H7 (cell line): ENCODE results near the gene TSPAN11. TPM values are rescaled to one million over a fixed set of nuclear protein-coding genes. Genes with fewer than 3 reads are reported as not detected.

Experiments
- DNase-seq: peaks from one replicate; pipeline ENCODE4 v3.0.0; 2012
- H3K27me3 ChIP-seq: 2 replicates; pipeline ENCODE4 v1.6.0; 2011; ENCODE audit warnings: mild to moderate bottlenecking, low read length; ENCODE audit not compliant: control insufficient read depth, insufficient read depth
- H3K36me3 ChIP-seq: replicated peaks from 2 replicates; pipeline ENCODE4 v1.5.1; 2011; ENCODE audit warnings: low read length; ENCODE audit not compliant: control insufficient read depth, insufficient read depth
- H3K4me3 ChIP-seq: 2 replicates; pipeline ENCODE4 v1.5.1; 2011; ENCODE audit warnings: low read depth, mild to moderate bottlenecking, control low read depth, low read length, moderate library complexity; ENCODE audit not compliant: insufficient read depth
- total RNA-seq: library from RNA; depleted of rRNA; stranded (reverse); fragments of >200 nt; shearing (Covaris generic); gene quantifications from 2 replicates; pipeline ENCODE4 v1.2.3, GENCODE V29; 2014

The TSPAN11 gene
- total RNA-seq, 1 experiment from 2014 or later, result 0.42 TPM

GRCh38 chr12:30928356-30929244 lies 2.1 kb downstream of the TSPAN11 start:
- Histone ChIP-seq H3K27me3 (peaks cover 32% of the 10 kb centered on the region), H3K4me3 (no peak overlapping the region), H3K36me3 (no peaks in the 10 kb centered on the region; the same call in 1 of the 2 replicates)
- DNase-seq, result no peak

- H3K27me3 ChIP-seq, result peaks cover 27% of the 10 kb centered on the region
- no peak for DNase-seq
- H3K4me3 ChIP-seq, result no peak overlapping the region
- no peaks in the 10 kb centered on the region; the same call in 1 of the 2 replicates for H3K36me3 ChIP-seq
Observed at GRCh38 chr12:30930238-30930637, 3.7 kb downstream of the TSPAN11 start.

- DNase-seq, result no peak
- no peak overlapping the region for H3K4me3 ChIP-seq
- peaks cover 23% of the 10 kb centered on the region for H3K27me3 ChIP-seq
- H3K36me3 ChIP-seq, result no peaks in the 10 kb centered on the region; the same call in 1 of the 2 replicates
Observed at GRCh38 chr12:30930641-30931040, 4.1 kb downstream of the TSPAN11 start.

- no peak for DNase-seq
- Histone ChIP-seq H3K36me3 (no peaks in the 10 kb centered on the region; the same call in 1 of the 2 replicates), H3K27me3 (peaks cover 3% of the 10 kb centered on the region), H3K4me3 (no peak overlapping the region)
Observed at GRCh38 chr12:30932881-30933280, 6.3 kb downstream of the TSPAN11 start.

GRCh38 chr12:30934811-30935210 lies 8.3 kb downstream of the TSPAN11 start:
- no peak for DNase-seq
- Histone ChIP-seq H3K4me3 (no peak overlapping the region), H3K27me3 (no peaks in the 10 kb centered on the region; the same call in 1 of the 2 replicates), H3K36me3 (no peaks in the 10 kb centered on the region)

- Histone ChIP-seq H3K36me3 (no peaks in the 10 kb centered on the region), H3K4me3 (no peak overlapping the region), H3K27me3 (no peaks in the 10 kb centered on the region)
- no peak for DNase-seq
Observed at GRCh38 chr12:30936036-30936435, 9.5 kb downstream of the TSPAN11 start.

- Histone ChIP-seq H3K27me3 (no peaks in the 10 kb centered on the region), H3K4me3 (no peak overlapping the region), H3K36me3 (no peaks in the 10 kb centered on the region)
- DNase-seq, result no peak
Observed at GRCh38 chr12:30939234-30939633, 12.7 kb downstream of the TSPAN11 start.

GRCh38 chr12:30942486-30942885 lies 15.9 kb downstream of the TSPAN11 start:
- DNase-seq, result no peak
- Histone ChIP-seq H3K36me3 (no peaks in the 10 kb centered on the region), H3K27me3 (no peaks in the 10 kb centered on the region), H3K4me3 (no peak overlapping the region)

- H3K27me3 ChIP-seq, result no peaks in the 10 kb centered on the region
- no peaks in the 10 kb centered on the region for H3K36me3 ChIP-seq
- no peak overlapping the region for H3K4me3 ChIP-seq
- DNase-seq, result no peak
Observed at GRCh38 chr12:30942936-30943335, 16.4 kb downstream of the TSPAN11 start.

- Histone ChIP-seq H3K27me3 (no peaks in the 10 kb centered on the region), H3K4me3 (no peak overlapping the region), H3K36me3 (no peaks in the 10 kb centered on the region)
- no peak for DNase-seq
Observed at GRCh38 chr12:30945443-30946164, 19.1 kb downstream of the TSPAN11 start.

GRCh38 chr12:30952015-30952414 lies 25.5 kb downstream of the TSPAN11 start:
- Histone ChIP-seq H3K4me3 (no peak overlapping the region), H3K36me3 (no peaks in the 10 kb centered on the region), H3K27me3 (no peaks in the 10 kb centered on the region)
- no peak for DNase-seq

- H3K36me3 ChIP-seq, result no peaks in the 10 kb centered on the region
- no peak overlapping the region for H3K4me3 ChIP-seq
- no peaks in the 10 kb centered on the region for H3K27me3 ChIP-seq
- no peak for DNase-seq
Observed at GRCh38 chr12:30953257-30953656, 26.7 kb downstream of the TSPAN11 start.

- no peaks in the 10 kb centered on the region for H3K27me3 ChIP-seq
- H3K36me3 ChIP-seq, result no peaks in the 10 kb centered on the region
- DNase-seq, result no peak
- H3K4me3 ChIP-seq, result no peak overlapping the region
Observed at GRCh38 chr12:30953951-30954751, 27.6 kb downstream of the TSPAN11 start.

- no peak overlapping the region for H3K4me3 ChIP-seq
- no peaks in the 10 kb centered on the region for H3K27me3 ChIP-seq
- H3K36me3 ChIP-seq, result no peaks in the 10 kb centered on the region
- DNase-seq, result no peak
Observed at GRCh38 chr12:30955214-30955613, 28.7 kb downstream of the TSPAN11 start.
